Measurements from ENCODE around the gene PAK5.

DNA sequence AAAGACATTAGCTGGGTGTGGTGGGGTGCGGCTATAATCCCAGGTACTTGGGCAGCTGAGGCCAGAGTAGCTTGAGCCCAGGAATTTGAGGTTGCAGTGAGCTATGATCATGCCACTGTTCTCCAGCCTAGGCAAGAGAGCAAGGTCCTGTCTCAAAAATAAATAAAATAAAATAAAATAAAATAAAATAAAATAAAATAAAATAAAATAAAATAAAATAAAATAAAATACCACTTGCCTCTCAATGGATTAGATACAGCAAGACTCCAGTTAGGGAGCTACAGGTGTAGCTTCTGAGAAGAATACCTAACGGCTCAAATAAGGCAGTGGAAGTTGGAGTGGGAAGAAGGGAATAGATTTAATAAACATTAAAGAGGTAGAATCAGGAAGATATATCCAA is 13.7 kb upstream of the PAK5 start:
- TF ChIP-seq, protein P1, sequence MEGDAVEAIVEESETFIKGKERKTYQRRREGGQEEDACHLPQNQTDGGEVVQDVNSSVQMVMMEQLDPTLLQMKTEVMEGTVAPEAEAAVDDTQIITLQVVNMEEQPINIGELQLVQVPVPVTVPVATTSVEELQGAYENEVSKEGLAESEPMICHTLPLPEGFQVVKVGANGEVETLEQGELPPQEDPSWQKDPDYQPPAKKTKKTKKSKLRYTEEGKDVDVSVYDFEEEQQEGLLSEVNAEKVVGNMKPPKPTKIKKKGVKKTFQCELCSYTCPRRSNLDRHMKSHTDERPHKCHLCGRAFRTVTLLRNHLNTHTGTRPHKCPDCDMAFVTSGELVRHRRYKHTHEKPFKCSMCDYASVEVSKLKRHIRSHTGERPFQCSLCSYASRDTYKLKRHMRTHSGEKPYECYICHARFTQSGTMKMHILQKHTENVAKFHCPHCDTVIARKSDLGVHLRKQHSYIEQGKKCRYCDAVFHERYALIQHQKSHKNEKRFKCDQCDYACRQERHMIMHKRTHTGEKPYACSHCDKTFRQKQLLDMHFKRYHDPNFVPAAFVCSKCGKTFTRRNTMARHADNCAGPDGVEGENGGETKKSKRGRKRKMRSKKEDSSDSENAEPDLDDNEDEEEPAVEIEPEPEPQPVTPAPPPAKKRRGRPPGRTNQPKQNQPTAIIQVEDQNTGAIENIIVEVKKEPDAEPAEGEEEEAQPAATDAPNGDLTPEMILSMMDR (IDR thresholded peaks at IDR 0.05) = no peak
- no peak for TF ChIP-seq POLR2A (IDR thresholded peaks at IDR 0.05)
